Lower leg skin (tissue), 3 donors: ENCODE results near the gene GOLGA8M.
"Not testable (repeated sequence)": the region's sequence is repeated elsewhere in the genome, so short reads cannot be mapped to it uniquely, and the experiment has no call there.

Experiments
- POLR2A ChIP-seq, 2 donors: fragments of 450-650 bp; IDR thresholded peaks; one replicate each; pipeline ENCODE4 v1.6.1; 2016 to 2017; ENCODE audit warnings: antibody characterized with exemption in 2 of 2, mild to moderate bottlenecking in 1 of 2, moderate library complexity in 1 of 2
- TF ChIP-seq, protein P1 (sequence below), 3 donors: fragments of 450-650 bp; IDR thresholded peaks; one replicate each; pipeline ENCODE4 v1.5.1; 2016; ENCODE audit warnings: antibody characterized with exemption in 3 of 3, mild to moderate bottlenecking in 3 of 3, moderate library complexity in 2 of 3

DNA sequence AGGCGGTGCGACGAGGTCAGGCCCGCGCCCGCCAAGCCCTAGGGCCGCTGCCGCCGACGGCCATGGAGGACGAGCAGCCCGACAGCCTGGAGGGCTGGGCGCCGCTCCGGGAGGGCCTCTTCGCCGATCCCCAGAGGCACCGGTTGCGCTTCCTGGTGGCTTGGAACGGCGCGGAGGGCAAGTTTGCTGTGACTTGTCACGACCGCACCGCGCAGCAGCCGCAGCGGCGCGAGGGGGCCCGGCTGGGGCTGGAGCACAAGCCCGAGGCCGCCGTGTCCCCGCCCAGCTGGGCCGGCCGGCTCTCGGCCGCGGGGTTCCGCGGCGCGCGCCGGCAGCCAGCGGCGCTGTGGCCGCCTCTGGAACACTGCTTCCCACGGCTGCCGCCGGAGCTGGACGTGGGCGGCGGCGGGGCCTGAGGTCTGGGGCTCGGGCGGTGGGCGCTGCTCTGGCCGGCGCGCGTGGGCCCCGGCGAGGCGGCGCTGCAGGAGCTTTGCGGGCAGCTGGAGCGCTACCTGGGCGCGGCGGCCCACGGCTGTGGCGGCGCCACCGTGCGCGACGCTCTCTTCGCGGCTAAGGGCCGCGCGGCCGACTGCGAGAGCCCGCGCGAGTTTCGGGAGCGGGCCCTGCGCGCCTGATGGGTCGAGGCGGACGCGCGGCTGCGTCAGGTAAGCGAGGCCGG, 25.4 kb upstream of the GOLGA8M start:
- TF ChIP-seq, protein P1, sequence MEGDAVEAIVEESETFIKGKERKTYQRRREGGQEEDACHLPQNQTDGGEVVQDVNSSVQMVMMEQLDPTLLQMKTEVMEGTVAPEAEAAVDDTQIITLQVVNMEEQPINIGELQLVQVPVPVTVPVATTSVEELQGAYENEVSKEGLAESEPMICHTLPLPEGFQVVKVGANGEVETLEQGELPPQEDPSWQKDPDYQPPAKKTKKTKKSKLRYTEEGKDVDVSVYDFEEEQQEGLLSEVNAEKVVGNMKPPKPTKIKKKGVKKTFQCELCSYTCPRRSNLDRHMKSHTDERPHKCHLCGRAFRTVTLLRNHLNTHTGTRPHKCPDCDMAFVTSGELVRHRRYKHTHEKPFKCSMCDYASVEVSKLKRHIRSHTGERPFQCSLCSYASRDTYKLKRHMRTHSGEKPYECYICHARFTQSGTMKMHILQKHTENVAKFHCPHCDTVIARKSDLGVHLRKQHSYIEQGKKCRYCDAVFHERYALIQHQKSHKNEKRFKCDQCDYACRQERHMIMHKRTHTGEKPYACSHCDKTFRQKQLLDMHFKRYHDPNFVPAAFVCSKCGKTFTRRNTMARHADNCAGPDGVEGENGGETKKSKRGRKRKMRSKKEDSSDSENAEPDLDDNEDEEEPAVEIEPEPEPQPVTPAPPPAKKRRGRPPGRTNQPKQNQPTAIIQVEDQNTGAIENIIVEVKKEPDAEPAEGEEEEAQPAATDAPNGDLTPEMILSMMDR (IDR thresholded peaks at IDR 0.05), result not testable (repeated sequence)
- TF ChIP-seq POLR2A (IDR thresholded peaks at IDR 0.05), result not testable (repeated sequence)
